GM12874 (cell line): ENCODE measurements around the gene XXYLT1.

Experiments used
- TF ChIP-seq, protein P1 (sequence below): IDR thresholded peaks from 2 replicates; pipeline ENCODE4 v1.5.1; 2011; ENCODE audit warnings: low read depth, mild to moderate bottlenecking, control low read depth, low read length, moderate library complexity; ENCODE audit not compliant: insufficient read depth

Gene XXYLT1

DNA sequence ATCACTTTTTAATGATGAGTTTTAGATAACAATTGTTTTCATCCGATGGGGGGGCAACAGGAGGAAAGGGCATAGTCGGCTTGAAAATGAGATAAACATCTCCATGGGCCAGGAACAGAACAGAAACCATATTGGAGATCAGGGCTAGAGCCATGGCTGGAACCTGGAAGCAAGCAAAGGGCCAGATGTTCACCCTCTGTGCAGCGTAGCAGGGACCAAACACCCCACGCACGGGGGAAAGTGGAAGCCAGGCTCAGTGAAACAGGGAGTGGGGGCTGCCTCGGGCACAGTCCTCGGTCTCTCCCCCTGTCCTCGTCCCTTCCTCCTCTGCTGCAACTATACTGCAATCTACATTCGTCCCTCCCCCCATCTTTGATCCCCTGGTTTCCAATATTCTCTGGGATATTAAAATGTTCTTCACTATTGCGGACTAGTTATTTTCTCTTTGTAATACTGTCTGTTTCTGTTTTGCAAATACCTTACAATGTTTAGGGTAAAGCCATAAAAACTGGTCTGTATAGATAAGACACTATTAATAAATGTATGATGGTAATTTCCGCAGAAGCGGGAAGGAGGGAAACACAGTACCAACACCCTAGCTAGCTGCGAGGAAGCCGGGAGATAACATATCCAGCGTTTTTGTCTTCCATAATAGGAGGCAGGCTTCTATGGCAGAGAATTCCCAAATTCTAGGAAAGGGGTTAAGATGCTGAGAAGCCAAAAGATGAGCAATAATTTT is 121.5 kb downstream of the XXYLT1 start:
- TF ChIP-seq, protein P1, sequence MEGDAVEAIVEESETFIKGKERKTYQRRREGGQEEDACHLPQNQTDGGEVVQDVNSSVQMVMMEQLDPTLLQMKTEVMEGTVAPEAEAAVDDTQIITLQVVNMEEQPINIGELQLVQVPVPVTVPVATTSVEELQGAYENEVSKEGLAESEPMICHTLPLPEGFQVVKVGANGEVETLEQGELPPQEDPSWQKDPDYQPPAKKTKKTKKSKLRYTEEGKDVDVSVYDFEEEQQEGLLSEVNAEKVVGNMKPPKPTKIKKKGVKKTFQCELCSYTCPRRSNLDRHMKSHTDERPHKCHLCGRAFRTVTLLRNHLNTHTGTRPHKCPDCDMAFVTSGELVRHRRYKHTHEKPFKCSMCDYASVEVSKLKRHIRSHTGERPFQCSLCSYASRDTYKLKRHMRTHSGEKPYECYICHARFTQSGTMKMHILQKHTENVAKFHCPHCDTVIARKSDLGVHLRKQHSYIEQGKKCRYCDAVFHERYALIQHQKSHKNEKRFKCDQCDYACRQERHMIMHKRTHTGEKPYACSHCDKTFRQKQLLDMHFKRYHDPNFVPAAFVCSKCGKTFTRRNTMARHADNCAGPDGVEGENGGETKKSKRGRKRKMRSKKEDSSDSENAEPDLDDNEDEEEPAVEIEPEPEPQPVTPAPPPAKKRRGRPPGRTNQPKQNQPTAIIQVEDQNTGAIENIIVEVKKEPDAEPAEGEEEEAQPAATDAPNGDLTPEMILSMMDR, result no peak

DNA sequence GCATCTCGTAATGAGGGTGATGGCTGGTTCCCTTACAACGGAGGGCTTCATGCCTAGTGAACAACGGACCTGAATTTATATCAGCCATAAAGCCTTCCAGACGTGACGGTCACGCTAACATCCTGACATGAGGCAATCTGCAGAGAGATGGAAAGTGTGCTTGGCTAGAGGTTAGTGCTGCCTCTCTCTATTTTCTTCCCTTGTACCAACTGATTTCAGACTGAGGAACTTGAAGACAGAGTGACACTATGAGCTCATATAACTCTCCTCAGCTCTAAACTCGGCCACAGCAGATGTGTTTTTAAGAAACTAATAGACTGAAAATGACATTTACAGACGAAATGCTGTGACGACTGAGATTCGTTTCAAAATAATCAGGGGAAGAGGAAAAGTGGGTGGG is 122.4 kb downstream of the XXYLT1 start:
- TF ChIP-seq, protein P1, result no peak

DNA sequence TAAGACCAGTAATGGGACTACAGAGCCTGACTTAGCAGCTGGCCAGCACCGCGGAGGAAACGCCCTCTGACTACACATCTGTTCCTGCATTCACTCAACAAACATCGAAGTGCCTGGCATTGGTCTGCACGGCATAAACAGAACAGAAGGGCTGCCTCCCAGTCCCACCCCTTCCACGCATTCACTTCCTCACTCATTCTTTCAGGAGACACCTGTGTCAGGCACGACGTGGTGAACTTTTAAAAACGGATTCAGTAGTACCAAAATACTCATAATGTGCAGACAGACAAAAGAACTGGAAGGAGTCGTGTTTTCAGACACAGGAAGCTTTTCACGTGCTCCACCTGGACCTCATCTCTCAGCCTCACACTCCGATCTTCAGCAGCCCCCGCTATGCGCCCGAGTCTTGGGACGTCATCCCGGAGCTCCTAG is 123.3 kb downstream of the XXYLT1 start:
- TF ChIP-seq, protein P1, result no peak

DNA sequence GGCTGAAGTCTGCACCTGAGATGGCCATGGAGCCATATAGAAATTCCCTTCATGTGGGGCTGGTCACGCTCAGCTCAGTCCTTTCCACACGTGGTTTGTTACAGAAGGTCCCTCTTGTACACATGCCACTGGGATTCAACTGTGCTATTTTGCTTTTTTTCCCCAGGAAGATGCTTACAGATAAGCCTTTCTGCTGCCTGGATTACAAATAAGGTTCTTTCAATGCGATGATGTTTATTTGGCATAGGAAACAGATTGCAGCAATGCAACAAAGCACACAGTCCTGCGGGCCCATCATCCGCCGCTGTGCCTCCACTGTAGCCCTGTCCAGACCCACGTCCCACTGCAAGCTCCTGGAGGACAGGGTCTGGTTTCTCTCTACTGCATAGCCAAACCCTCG is 124.8 kb downstream of the XXYLT1 start:
- TF ChIP-seq, protein P1, result no peak

DNA sequence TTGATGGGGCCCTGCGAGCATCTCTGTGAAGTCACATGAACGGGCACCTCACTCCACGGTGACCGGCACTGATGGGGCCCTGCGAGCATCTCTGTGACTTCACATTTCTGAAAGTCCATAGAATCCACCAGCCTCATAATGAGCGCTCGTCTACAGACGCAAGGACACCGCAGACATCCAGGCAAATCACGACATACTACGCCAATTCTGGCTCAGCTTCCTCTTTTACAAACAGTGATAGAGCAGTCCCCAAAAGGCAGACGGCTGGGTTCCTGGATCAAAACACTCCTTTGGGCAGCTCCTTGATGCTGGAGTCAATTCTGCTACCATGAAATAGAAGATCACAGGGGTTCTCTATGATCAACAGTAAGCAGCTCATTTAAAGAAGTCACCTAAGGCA is 125.4 kb downstream of the XXYLT1 start:
- TF ChIP-seq, protein P1, result no peak

DNA sequence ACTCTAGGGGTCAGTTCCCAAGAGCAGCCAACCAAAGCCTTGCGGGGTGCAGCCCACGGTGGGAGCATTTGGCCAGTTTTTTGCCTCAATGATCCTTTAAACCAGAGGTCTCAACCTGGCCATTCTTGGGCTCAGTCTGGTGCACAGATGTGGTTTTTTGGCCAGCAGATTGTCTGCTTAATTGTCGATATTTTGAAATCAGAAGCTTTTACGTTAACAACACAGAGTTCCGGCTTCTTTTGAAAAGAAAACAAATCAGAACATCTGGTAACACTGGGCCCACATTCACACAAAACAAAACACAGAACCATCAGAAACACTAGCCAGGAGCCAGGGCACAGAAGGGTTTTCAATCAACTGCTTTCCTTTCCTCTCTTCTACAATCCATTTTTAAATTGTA is 127.7 kb downstream of the XXYLT1 start:
- TF ChIP-seq, protein P1, result no peak

DNA sequence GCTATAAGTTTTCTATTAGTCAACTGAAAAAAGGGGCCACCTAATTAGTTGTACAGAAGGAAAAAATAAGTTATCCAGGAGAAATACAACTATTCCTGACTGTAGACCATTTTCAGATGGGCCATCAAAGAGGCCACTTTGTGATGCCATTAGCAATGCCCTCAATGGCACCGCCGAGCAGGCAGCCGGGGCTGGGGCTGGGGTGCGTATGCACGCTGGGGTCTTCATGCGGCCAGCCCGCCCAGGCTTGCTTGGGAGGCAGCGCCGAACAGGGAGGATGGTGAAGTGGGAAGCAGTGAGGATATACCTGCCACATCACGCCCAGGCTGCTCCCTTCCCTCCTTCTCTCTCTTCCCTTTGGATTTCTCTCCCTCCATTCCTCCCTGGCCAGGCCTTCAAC is 128.4 kb downstream of the XXYLT1 start:
- TF ChIP-seq, protein P1, result no peak
